Ishikawa (cell line): ENCODE data around the gene TNF.

ENCODE experiments used
- CEBPB ChIP-seq: IDR thresholded peaks from 2 replicates; pipeline ENCODE4 v1.6.1; 2012
- CREB1 ChIP-seq: IDR thresholded peaks from 2 replicates; pipeline ENCODE4 v1.6.1; 2012; ENCODE audit warnings: low read depth
- EGR1 ChIP-seq: IDR thresholded peaks from 2 replicates; pipeline ENCODE4 v1.6.1; 2012
- EP300 ChIP-seq: IDR thresholded peaks from 2 replicates; pipeline ENCODE4 v1.6.1; 2012; ENCODE audit warnings: borderline replicate concordance
- FOXM1 ChIP-seq: IDR thresholded peaks from 2 replicates; pipeline ENCODE4 v1.6.1; 2012; ENCODE audit warnings: low read depth, borderline replicate concordance
- NFIC ChIP-seq: IDR thresholded peaks from 2 replicates; pipeline ENCODE4 v1.6.1; 2012
- RAD21 ChIP-seq: IDR thresholded peaks from 2 replicates; pipeline ENCODE4 v1.6.1; 2012; ENCODE audit warnings: low read depth
- TAF1 ChIP-seq: IDR thresholded peaks from 2 replicates; pipeline ENCODE4 v1.6.1; 2012; ENCODE audit warnings: low read depth, mild to moderate bottlenecking
- TCF12 ChIP-seq: IDR thresholded peaks from 2 replicates; pipeline ENCODE4 v1.6.1; 2012; ENCODE audit warnings: low read depth
- TEAD4 ChIP-seq: IDR thresholded peaks from 2 replicates; pipeline ENCODE4 v1.6.1; 2012
- YY1 ChIP-seq: IDR thresholded peaks from 2 replicates; pipeline ENCODE4 v1.6.1; 2012; ENCODE audit warnings: low read depth
- ZBTB7A ChIP-seq: IDR thresholded peaks from 2 replicates; pipeline ENCODE4 v1.6.1; 2012; ENCODE audit warnings: low read depth
- TF ChIP-seq, protein P1 (sequence below): IDR thresholded peaks from 2 replicates; pipeline ENCODE4 v1.6.1; 2012
- TF ChIP-seq, protein P2 (sequence below): IDR thresholded peaks from 2 replicates; pipeline ENCODE4 v1.6.1; 2012
- TF ChIP-seq, protein P3 (sequence below): IDR thresholded peaks from 2 replicates; pipeline ENCODE4 v1.6.1; 2012; ENCODE audit warnings: low read depth, mild to moderate bottlenecking

Gene TNF

DNA sequence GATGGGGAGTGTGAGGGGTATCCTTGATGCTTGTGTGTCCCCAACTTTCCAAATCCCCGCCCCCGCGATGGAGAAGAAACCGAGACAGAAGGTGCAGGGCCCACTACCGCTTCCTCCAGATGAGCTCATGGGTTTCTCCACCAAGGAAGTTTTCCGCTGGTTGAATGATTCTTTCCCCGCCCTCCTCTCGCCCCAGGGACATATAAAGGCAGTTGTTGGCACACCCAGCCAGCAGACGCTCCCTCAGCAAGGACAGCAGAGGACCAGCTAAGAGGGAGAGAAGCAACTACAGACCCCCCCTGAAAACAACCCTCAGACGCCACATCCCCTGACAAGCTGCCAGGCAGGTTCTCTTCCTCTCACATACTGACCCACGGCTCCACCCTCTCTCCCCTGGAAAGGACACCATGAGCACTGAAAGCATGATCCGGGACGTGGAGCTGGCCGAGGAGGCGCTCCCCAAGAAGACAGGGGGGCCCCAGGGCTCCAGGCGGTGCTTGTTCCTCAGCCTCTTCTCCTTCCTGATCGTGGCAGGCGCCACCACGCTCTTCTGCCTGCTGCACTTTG, at the start of gene TNF:
Gene TNF (plus strand): TSS at position 231 of the 567 bp plus-strand sequence. CDS start 177 bp downstream, at position 408.
- TF ChIP-seq TEAD4, result no peak
- TF ChIP-seq TAF1, result no peak
- no peak for TF ChIP-seq ZBTB7A

DNA sequence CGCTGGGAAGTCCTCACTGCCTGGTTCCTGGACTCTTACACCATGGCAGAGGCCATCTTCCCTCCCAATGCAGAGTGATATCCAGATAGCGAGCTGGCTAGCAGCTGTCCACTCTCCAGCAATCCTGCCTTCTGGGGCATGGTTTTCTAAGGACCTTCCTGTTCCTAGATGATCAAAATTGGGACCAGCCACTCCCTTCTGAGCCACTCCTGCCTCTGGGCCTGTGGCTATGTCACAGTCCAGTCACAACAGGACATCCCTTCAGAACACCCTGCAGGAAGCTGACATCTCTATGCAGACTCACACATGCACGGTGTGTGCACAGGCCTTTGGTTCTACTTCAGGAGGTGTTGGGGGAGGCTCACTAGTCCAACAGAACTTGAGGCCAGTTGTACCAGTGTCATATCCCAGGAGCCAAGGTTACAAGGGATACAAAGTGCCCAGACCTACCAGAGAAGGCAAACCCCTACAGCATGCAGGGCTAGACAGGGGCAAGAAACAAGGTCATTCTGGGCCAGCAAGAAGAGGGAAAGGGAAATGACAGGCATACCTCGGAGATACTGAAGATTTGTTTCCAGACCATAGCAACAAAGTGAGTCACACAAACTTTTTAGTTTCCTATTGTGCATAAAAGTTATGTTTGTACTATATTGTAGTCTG, 49.3 kb upstream of the TNF start:
- TF ChIP-seq EP300 (no peak), FOXM1 (no peak), TEAD4 (no peak), ZBTB7A (no peak), TAF1 (no peak), RAD21 (no peak)
- TF ChIP-seq, protein P1, sequence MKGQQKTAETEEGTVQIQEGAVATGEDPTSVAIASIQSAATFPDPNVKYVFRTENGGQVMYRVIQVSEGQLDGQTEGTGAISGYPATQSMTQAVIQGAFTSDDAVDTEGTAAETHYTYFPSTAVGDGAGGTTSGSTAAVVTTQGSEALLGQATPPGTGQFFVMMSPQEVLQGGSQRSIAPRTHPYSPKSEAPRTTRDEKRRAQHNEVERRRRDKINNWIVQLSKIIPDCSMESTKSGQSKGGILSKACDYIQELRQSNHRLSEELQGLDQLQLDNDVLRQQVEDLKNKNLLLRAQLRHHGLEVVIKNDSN, result no peak
- TF ChIP-seq, protein P2, sequence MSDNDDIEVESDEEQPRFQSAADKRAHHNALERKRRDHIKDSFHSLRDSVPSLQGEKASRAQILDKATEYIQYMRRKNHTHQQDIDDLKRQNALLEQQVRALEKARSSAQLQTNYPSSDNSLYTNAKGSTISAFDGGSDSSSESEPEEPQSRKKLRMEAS, result no peak

DNA sequence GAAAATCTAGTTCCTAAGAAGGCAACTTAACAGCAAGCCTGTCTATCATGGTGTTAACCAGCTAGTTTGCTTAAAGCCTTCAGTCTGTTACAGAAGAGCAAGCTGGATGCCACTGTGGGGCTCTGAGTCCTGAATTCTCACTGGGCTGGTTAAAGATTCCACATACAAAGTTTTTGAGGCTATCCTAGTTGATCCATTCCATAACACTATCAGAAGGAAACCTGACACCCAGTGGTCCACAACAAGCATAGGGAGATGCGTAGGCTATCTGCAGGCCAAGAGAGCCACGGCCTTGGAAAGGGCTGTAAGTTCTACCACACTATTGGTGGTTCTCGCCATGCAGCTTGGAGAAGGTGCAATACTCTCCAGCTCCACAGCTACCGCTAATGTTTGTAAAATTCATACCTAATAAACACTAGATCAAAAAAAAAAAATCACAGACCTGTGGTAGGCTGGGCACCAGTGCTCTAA, 47.0 kb upstream of the TNF start:
- no peak for TF ChIP-seq TAF1

DNA sequence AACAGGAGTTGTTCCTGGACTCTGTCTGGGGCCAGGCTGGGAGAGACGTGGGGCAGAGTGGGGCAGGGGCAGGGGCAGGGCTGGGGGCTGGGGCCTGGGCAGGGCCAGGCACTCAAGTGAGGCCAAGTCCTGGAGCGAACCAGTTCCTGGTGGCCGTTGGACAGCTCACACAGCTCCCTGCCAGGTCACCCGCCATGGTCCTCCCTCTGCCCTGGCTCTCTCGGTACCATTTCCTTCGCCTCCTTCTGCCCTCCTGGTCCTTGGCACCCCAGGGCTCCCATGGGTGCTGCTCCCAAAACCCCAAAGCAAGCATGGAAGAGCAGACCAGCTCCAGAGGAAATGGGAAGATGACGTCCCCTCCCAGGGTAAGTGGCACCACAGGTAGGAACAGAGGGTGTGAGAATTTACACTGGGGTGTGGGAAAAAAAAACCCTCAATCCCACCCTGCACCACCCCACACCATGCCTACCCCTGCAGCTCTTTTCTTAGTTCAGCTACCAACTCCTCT, 46.5 kb upstream of the TNF start, which contains the start of gene MCCD1:
Gene MCCD1 (plus strand): TSS at position 142 of the 508 bp plus-strand sequence. CDS start 53 bp downstream, at position 195.
- TF ChIP-seq TCF12 (no peak), NFIC (no peak), ZBTB7A (no peak), CREB1 (no peak), TEAD4 (no peak), EGR1 (no peak), RAD21 (no peak), EP300 (no peak), TAF1 (no peak), YY1 (no peak), FOXM1 (no peak)
- TF ChIP-seq, protein P1, result no peak
- TF ChIP-seq, protein P2, result no peak
- TF ChIP-seq, protein P3, sequence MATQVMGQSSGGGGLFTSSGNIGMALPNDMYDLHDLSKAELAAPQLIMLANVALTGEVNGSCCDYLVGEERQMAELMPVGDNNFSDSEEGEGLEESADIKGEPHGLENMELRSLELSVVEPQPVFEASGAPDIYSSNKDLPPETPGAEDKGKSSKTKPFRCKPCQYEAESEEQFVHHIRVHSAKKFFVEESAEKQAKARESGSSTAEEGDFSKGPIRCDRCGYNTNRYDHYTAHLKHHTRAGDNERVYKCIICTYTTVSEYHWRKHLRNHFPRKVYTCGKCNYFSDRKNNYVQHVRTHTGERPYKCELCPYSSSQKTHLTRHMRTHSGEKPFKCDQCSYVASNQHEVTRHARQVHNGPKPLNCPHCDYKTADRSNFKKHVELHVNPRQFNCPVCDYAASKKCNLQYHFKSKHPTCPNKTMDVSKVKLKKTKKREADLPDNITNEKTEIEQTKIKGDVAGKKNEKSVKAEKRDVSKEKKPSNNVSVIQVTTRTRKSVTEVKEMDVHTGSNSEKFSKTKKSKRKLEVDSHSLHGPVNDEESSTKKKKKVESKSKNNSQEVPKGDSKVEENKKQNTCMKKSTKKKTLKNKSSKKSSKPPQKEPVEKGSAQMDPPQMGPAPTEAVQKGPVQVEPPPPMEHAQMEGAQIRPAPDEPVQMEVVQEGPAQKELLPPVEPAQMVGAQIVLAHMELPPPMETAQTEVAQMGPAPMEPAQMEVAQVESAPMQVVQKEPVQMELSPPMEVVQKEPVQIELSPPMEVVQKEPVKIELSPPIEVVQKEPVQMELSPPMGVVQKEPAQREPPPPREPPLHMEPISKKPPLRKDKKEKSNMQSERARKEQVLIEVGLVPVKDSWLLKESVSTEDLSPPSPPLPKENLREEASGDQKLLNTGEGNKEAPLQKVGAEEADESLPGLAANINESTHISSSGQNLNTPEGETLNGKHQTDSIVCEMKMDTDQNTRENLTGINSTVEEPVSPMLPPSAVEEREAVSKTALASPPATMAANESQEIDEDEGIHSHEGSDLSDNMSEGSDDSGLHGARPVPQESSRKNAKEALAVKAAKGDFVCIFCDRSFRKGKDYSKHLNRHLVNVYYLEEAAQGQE, result no peak

DNA sequence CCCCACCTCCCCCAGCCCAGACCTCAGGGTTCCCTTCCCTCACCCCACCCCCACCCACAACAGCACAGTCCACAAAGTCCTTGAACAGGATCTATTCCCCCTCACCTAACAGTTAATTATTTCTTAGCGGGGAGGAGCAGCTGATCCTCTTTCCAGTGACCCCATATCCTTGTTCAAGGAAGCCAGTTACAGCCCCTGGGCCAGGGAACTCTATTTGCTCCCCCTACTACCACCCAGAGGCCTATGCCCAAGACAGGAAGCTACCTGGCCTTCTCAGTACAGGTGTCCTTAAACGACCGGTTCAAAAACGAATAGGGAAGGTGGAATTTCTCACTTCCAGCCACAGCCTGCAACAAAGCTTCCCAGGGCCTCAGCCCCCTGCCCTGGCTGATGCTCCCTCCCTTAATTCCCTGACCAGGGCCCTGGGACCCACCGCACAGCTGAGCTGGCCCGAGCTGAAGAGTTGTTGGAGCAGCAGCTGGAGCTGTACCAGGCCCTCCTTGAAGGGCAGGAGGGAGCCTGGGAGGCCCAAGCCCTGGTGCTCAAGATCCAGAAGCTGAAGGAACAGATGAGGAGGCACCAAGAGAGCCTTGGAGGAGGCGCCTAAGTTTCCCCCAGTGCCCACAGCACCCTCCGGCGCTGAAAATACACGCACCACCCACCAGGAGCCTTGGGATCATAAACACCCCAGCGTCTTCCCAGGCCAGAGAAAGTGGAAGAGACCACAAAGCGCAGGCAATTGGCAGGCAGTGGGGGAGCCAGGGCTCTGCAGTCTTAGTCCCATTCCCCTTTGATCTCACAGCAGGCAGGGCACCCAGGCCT, 45.8 kb upstream of the TNF start:
- TF ChIP-seq NFIC (no peak), RAD21 (no peak), TEAD4 (no peak), EGR1 (no peak), TAF1 (no peak), EP300 (no peak), FOXM1 (no peak), ZBTB7A (no peak), TCF12 (no peak), CREB1 (no peak), YY1 (no peak), CEBPB (no peak)
- TF ChIP-seq, protein P1, result no peak
- TF ChIP-seq, protein P2, result no peak
- TF ChIP-seq, protein P3, result no peak
